CD8-positive, alpha-beta memory T cell (primary cell): ENCODE data around the gene SLC1A2. TPM values are rescaled to one million over a fixed set of nuclear protein-coding genes. Genes with fewer than 3 reads are reported as not detected.

Experiments used
- CTCF ChIA-PET: fragments of 350-600 bp; sonication (Branson Sonifier 250); formaldehyde crosslinking; loops from one replicate; lab custom pipeline; 2021; ENCODE audit warnings: antibody characterized with exemption; lab: Charles Lee
- POLR2A ChIA-PET: fragments of 350-600 bp; sonication (Branson Sonifier 250); formaldehyde crosslinking; loops from one replicate; lab custom pipeline; 2021; ENCODE audit warnings: antibody characterized with exemption; lab: Charles Lee
- DNase-seq, 5 donors: peaks; one replicate each; pipeline versions ENCODE4 v3.0.0 to v3.0.0-alpha.2; 2020 to 2022; ENCODE audit warnings: mixed read lengths in 1 of 5
- H3K27ac ChIP-seq: one replicate; pipeline ENCODE4 v1.7.0; 2013; ENCODE audit warnings: low read depth, mild to moderate bottlenecking, low read length, moderate library complexity
- H3K27me3 ChIP-seq: 2 replicates; pipeline ENCODE4 v1.7.0; 2013; ENCODE audit warnings: low read length, mild to moderate bottlenecking; ENCODE audit not compliant: insufficient read depth, poor library complexity, severe bottlenecking
- H3K36me3 ChIP-seq: 2 replicates; pipeline ENCODE4 v1.7.0; 2013; ENCODE audit warnings: mild to moderate bottlenecking, low read length, moderate library complexity; ENCODE audit not compliant: insufficient read depth
- H3K4me1 ChIP-seq: 2 replicates; pipeline ENCODE4 v1.7.0; 2013; ENCODE audit warnings: mild to moderate bottlenecking, low read length, moderate library complexity; ENCODE audit not compliant: insufficient read depth
- H3K4me3 ChIP-seq: 2 replicates; pipeline ENCODE4 v1.7.0; 2013; ENCODE audit warnings: mild to moderate bottlenecking, low read length
- H3K9me3 ChIP-seq: 2 replicates; pipeline ENCODE4 v1.7.0; 2013; ENCODE audit warnings: mild to moderate bottlenecking, low read length
- H3K27ac Mint-ChIP-seq, 8 donors: one replicate each; pipeline ENCODE4 v1.8.0; 2020 to 2021; ENCODE audit warnings: mixed read lengths in 8 of 8, mild to moderate bottlenecking in 6 of 8, inconsistent platforms in 3 of 8, moderate library complexity in 3 of 8
- H3K27me3 Mint-ChIP-seq, 2 donors: one replicate each; pipeline ENCODE4 v1.8.0; 2020 to 2021; ENCODE audit warnings: mixed read lengths in 2 of 2, mild to moderate bottlenecking in 1 of 2, moderate library complexity in 1 of 2
- H3K36me3 Mint-ChIP-seq, 3 donors: one replicate each; pipeline ENCODE4 v1.8.0; 2020 to 2021; ENCODE audit warnings: mixed read lengths in 3 of 3, inconsistent platforms in 1 of 3, mild to moderate bottlenecking in 1 of 3
- H3K4me1 Mint-ChIP-seq, 3 donors: one replicate each; pipeline ENCODE4 v1.8.0; 2020 to 2021; ENCODE audit warnings: mixed read lengths in 3 of 3, inconsistent platforms in 1 of 3, mild to moderate bottlenecking in 1 of 3
- H3K4me3 Mint-ChIP-seq, 7 donors: one replicate each; pipeline ENCODE4 v1.8.0; 2020 to 2021; ENCODE audit warnings: mixed read lengths in 7 of 7, mild to moderate bottlenecking in 6 of 7, moderate library complexity in 4 of 7, inconsistent platforms in 2 of 7
- H3K9me3 Mint-ChIP-seq, 5 donors: one replicate each; pipeline ENCODE4 v1.8.0; 2020 to 2022; ENCODE audit warnings: mixed read lengths in 5 of 5, mild to moderate bottlenecking in 3 of 5, moderate library complexity in 2 of 5, inconsistent platforms in 1 of 5
- polyA plus RNA-seq: library from polyadenylated mRNA; unstranded; fragments of 300-500 nt; fragmentation: Illumina TruSeq; gene quantifications from one replicate; pipeline ENCODE4 v1.2.3, GENCODE V29; 2021
- total RNA-seq, 2 experiments: library from RNA; stranded (reverse); gene quantifications; one replicate each; pipeline ENCODE4 v1.2.3, GENCODE V29; 2021

Gene SLC1A2
- total and polyA plus RNA-seq, 3 experiments from 2014 or later = 0.03 TPM; not detected in 2

DNA sequence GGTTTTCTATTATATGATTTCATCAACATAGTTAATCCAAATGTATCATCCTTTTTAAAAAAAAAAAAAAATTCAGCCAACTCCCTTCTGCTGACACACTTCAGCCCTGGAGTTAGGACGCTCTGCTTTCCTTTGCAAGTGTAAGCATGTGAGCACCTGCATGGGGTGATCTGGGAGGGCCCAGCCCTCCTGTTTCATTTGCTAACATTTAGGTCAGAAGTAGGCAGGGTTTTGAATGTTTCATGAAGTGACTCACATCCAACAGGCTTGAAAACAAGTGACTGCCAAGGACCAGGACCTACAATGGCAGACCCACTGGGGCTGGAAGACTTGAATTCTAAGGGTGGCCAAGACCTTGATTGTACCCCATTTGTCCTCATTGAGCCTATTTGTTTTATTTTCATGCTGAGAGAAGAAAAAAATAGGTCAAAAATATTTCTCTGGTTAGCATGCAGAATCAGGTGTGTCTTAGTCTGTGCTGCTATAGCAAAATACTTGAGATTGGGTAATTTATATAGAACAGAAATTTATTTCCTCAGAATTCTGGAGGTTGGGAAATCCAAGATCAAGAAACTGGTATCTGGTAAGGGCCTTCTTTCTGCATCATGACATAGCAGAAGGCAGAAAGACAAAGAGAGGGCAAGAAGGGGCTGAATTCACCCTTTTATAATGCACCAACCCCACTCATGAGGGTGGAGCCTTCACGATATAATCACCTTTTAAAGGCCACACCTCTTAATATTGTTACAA, 142.8 kb downstream of the SLC1A2 start:
- peak in 1 of 5 donors; percentile 6 for DNase-seq
- no peaks in the 10 kb centered on the region for H3K9me3 ChIP-seq
- ChIA-PET POLR2A (no interaction called here), CTCF (interaction anchor here (1.1 kb wide), 1 partner anchor 85 kb away, joined by 4 read pairs; no protein-coding TSS in a partner anchor)
- Mint-ChIP-seq H3K27ac (peak overlapping the region in 5 of 8 donors; percentile 8 to 84 (median 35)), H3K36me3 (peaks cover 0 to 4% (median 2%) of the 10 kb centered on the region in 3 donors), H3K4me1 (peaks cover 31 to 46% (median 36%) of the 10 kb centered on the region in 3 donors), H3K4me3 (peak overlapping the region in 1 of 7 donors; percentile 29), H3K27me3 (no peaks in the 10 kb centered on the region), H3K9me3 (no peaks in the 10 kb centered on the region)
- H3K36me3 ChIP-seq = no peaks in the 10 kb centered on the region
- H3K27ac ChIP-seq = no peak overlapping the region
- no peak overlapping the region for H3K4me3 ChIP-seq
- peaks cover 18% of the 10 kb centered on the region for H3K4me1 ChIP-seq
- no peaks in the 10 kb centered on the region for H3K27me3 ChIP-seq

DNA sequence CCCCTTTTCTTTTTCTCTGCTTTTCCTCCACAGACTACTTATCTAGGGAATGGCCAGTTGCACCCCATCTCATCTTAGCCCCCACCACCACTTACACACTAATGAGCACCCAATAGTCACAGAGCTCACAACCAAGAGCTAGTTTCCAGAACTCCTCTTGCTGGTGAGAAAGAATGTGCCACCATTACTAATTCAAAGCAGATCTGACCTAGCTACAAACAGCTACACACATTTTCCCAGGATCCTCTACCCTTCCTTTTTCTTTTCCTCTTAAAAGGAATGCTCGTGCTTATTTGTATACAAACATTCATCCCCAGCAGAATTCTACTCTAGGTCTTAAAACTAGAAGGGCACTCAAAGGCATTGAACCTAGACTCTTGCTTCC, 143.6 kb downstream of the SLC1A2 start:
- Histone ChIP-seq H3K4me3 (no peak overlapping the region), H3K27ac (no peak overlapping the region), H3K4me1 (peaks cover 18% of the 10 kb centered on the region), H3K27me3 (no peaks in the 10 kb centered on the region), H3K9me3 (no peaks in the 10 kb centered on the region), H3K36me3 (no peaks in the 10 kb centered on the region)
- H3K4me3 Mint-ChIP-seq = no peak overlapping the region
- H3K4me1 Mint-ChIP-seq = peaks cover 36 to 51% (median 42%) of the 10 kb centered on the region in 3 donors
- CTCF ChIA-PET = interaction anchor here (1.1 kb wide), 1 partner anchor 86 kb away, joined by 4 read pairs; no protein-coding TSS in a partner anchor
- H3K27me3 Mint-ChIP-seq = no peaks in the 10 kb centered on the region
- peak overlapping the region in 5 of 8 donors; percentile 3 to 82 (median 27) for H3K27ac Mint-ChIP-seq
- no peaks in the 10 kb centered on the region for H3K9me3 Mint-ChIP-seq
- no peak for DNase-seq
- peaks cover 0 to 4% (median 2%) of the 10 kb centered on the region in 3 donors for H3K36me3 Mint-ChIP-seq
- POLR2A ChIA-PET = no interaction called here

DNA sequence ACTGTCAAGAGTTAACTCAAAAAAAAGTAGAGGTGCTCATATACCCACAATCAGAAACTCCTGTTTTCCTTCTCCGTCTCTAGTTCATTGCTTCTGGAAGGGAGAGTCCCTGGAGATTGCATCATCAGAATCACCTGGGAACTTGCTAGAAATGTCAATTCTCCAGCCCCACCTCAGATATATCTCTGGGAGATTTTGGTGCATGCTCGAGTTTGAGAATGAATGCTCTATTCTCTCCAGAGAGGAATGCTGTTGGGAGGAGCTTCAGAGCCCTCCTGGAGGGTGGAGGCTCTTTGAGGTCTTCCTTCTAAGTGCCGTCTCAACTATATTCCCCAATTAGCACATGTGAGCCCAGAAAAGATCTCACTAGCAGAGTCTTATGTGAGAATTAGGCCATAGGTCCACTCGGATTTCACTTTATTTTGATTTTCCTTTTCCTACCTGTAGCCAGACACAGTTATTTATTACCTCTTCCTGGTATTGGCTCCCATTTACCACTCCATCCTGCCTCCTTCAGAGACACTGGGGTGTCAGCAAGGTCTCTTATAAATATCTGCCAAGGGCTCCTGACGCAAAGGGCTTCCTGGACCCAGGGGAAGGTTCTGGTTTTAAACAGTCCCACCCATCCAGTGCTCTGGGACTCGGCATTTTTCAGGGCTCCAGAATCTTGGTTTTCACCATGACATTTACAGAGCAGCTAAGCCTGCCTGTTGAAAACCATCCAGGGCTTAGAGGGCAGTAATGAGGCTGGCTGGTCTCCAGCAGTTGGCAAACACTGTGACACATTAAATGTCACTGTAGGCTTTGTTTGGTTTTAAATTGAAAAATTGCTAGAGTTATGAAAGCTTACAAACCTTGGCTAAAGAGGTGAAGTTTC, 144.2 kb downstream of the SLC1A2 start:
- peaks cover 40 to 51% (median 44%) of the 10 kb centered on the region in 3 donors for H3K4me1 Mint-ChIP-seq
- CTCF ChIA-PET = interaction anchor here (1.1 to 1.7 kb wide), 2 partner anchors 30 to 87 kb away, joined by 4 read pairs; no protein-coding TSS in a partner anchor
- Histone ChIP-seq H3K4me1 (peaks cover 18% of the 10 kb centered on the region), H3K27ac (no peak overlapping the region), H3K4me3 (no peak overlapping the region), H3K9me3 (no peaks in the 10 kb centered on the region), H3K27me3 (no peaks in the 10 kb centered on the region), H3K36me3 (no peaks in the 10 kb centered on the region)
- peak overlapping the region in 1 of 7 donors; percentile 4 for H3K4me3 Mint-ChIP-seq
- H3K36me3 Mint-ChIP-seq = peaks cover 0 to 4% (median 2%) of the 10 kb centered on the region in 3 donors
- peak overlapping the region in 4 of 8 donors; percentile 19 to 82 (median 44) for H3K27ac Mint-ChIP-seq
- H3K27me3 Mint-ChIP-seq = no peaks in the 10 kb centered on the region
- H3K9me3 Mint-ChIP-seq = no peaks in the 10 kb centered on the region
- DNase-seq = no peak
- POLR2A ChIA-PET = no interaction called here

DNA sequence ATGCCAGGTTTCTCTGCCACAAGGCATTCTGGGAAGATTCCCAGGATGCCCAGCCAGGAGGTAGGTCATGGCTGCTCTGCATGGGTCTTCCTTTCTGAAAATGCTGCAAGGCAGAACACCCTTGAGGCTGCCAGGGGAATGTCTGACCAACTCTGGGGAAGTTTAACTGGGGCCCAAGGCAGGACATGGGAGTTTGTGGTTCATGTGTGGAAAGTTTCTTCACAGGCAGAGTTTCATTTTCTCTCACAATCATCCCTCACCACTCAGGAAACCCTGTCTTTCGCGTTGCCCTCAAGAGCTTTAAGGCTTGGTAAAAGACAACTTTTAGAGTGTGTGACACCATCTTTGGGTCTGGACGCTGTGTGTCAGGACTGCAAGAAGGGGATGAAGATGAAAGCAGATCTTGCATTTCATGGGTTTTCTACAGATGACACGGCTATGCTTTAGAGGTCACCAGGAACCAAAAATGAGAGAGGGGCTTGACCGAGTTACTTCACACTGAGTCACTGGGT, 146.9 kb downstream of the SLC1A2 start:
- CTCF ChIA-PET = interaction anchor here (1.0 to 1.6 kb wide), 3 partner anchors 14 to 34 kb away, joined by 4 read pairs; no protein-coding TSS in a partner anchor
- Mint-ChIP-seq H3K4me3 (peak overlapping the region in 6 of 7 donors; percentile 52 to 76 (median 65)), H3K9me3 (no peaks in the 10 kb centered on the region), H3K4me1 (peaks cover 40 to 51% (median 44%) of the 10 kb centered on the region in 3 donors), H3K27ac (peak overlapping the region; percentile 39 to 94 (median 92)), H3K36me3 (no peaks in the 10 kb centered on the region), H3K27me3 (no peaks in the 10 kb centered on the region)
- peak; percentile 19 to 67 (median 22) for DNase-seq
- no peak overlapping the region for H3K27ac ChIP-seq
- POLR2A ChIA-PET = no interaction called here
- no peaks in the 10 kb centered on the region for H3K36me3 ChIP-seq
- no peak overlapping the region for H3K4me3 ChIP-seq
- H3K4me1 ChIP-seq = peaks cover 18% of the 10 kb centered on the region
- no peaks in the 10 kb centered on the region for H3K9me3 ChIP-seq
- H3K27me3 ChIP-seq = no peaks in the 10 kb centered on the region

DNA sequence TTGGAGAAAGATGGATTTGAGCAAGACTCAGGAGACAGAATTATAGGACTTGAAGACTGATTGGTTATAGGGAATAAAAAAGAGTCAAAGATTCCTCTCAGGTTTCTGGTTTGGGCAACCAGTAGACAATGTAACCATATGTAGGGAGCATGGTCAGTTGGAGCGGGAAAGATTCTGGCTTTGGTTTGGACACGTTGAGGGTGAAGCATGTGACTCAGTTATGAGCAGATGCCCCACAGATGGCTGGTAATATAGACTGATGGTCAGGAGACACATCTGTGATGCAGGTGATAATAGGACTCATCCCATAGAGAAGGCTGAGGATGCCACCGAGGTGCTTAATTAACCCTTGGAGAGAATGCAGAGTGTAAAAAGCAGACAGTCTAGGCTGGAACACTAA, 148.3 kb downstream of the SLC1A2 start:
- H3K9me3 Mint-ChIP-seq = no peaks in the 10 kb centered on the region
- H3K9me3 ChIP-seq = no peaks in the 10 kb centered on the region
- DNase-seq = no peak
- H3K36me3 ChIP-seq = no peaks in the 10 kb centered on the region
- H3K4me3 Mint-ChIP-seq = no peak overlapping the region
- peaks cover 39 to 44% (median 40%) of the 10 kb centered on the region in 3 donors for H3K4me1 Mint-ChIP-seq
- peaks cover 0 to 1% of the 10 kb centered on the region in 2 donors for H3K27me3 Mint-ChIP-seq
- peak overlapping the region in 3 of 8 donors; percentile 30 to 72 (median 54) for H3K27ac Mint-ChIP-seq
- H3K27ac ChIP-seq = no peak overlapping the region
- H3K27me3 ChIP-seq = no peaks in the 10 kb centered on the region
- peaks cover 24% of the 10 kb centered on the region for H3K4me1 ChIP-seq
- H3K4me3 ChIP-seq = no peak overlapping the region
- peaks cover 0 to 4% (median 0%) of the 10 kb centered on the region in 3 donors for H3K36me3 Mint-ChIP-seq
- POLR2A ChIA-PET = no interaction called here
- CTCF ChIA-PET = no interaction called here

DNA sequence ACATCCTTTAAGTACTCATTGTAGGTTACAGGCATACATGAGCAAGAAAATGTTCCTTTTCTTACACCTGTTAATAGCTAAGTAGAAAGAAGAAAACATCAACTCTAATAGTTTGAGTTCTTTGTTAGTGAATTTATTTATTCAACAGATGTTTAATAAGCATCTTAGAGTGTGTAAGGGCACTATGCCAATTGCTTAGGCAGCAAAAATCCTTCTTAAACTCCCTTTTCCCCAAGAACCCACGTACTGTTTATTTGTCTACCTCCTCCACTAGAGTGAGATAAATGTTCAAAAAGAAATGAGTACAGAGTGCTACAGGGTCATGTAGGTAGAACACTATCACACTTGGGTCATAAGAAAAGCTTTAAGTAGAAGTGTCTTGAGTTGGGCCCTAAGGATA, 149.0 kb downstream of the SLC1A2 start:
- Histone ChIP-seq H3K36me3 (no peaks in the 10 kb centered on the region), H3K4me3 (no peak overlapping the region), H3K27me3 (no peaks in the 10 kb centered on the region), H3K4me1 (peaks cover 24% of the 10 kb centered on the region), H3K9me3 (no peaks in the 10 kb centered on the region), H3K27ac (no peak overlapping the region)
- Mint-ChIP-seq H3K4me3 (no peak overlapping the region), H3K27me3 (peaks cover 0 to 1% of the 10 kb centered on the region in 2 donors), H3K36me3 (peaks cover 0 to 5% (median 0%) of the 10 kb centered on the region in 3 donors), H3K27ac (peak overlapping the region in 3 of 8 donors; percentile 8 to 72 (median 8)), H3K4me1 (peaks cover 34 to 39% (median 35%) of the 10 kb centered on the region in 3 donors), H3K9me3 (no peaks in the 10 kb centered on the region)
- CTCF ChIA-PET = no interaction called here
- POLR2A ChIA-PET = no interaction called here
- no peak for DNase-seq

DNA sequence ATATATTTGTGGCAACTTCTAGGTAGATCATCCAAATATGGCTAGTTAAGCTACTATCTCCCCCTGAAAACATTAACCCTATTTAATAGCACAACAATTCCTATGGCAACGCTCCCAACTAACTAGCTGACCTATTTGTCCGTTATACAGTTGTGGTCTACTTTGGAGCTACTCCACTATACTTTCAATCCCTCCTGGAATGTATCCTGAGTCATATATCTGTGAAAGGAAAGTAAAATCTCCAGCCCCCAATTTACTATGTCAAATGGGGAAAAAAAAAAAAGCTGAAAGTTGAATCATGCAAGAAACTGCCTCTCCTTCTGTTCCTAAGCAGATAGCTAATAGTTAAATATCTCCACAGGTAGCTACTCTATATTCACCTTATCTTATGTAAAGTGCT, 151.9 kb downstream of the SLC1A2 start:
- no peak for DNase-seq
- no peak overlapping the region for H3K27ac Mint-ChIP-seq
- Histone ChIP-seq H3K36me3 (no peaks in the 10 kb centered on the region), H3K27ac (no peak overlapping the region), H3K27me3 (no peaks in the 10 kb centered on the region), H3K9me3 (no peaks in the 10 kb centered on the region), H3K4me3 (no peak overlapping the region), H3K4me1 (peaks cover 12% of the 10 kb centered on the region)
- no peaks in the 10 kb centered on the region for H3K9me3 Mint-ChIP-seq
- ChIA-PET POLR2A (no interaction called here), CTCF (interaction anchor here (0.9 to 1.8 kb wide), 2 partner anchors 21 to 38 kb away, joined by 3 to 4 read pairs; no protein-coding TSS in a partner anchor)
- no peak overlapping the region for H3K4me3 Mint-ChIP-seq
- H3K27me3 Mint-ChIP-seq = peaks cover 0 to 1% of the 10 kb centered on the region in 2 donors
- H3K36me3 Mint-ChIP-seq = peaks cover 0 to 5% (median 0%) of the 10 kb centered on the region in 3 donors
- H3K4me1 Mint-ChIP-seq = peaks cover 14 to 17% (median 17%) of the 10 kb centered on the region in 3 donors
